HG03342 (cell line): ENCODE results near the gene RNLS.

Source experiments
- ATAC-seq: cut with Tn5 transposase; IDR thresholded peaks from one replicate; pipeline ENCODE4 v1.9.1; 2021; ENCODE audit warnings: mild to moderate bottlenecking, moderate library complexity; ENCODE audit not compliant: unreplicated experiment

Gene RNLS

DNA sequence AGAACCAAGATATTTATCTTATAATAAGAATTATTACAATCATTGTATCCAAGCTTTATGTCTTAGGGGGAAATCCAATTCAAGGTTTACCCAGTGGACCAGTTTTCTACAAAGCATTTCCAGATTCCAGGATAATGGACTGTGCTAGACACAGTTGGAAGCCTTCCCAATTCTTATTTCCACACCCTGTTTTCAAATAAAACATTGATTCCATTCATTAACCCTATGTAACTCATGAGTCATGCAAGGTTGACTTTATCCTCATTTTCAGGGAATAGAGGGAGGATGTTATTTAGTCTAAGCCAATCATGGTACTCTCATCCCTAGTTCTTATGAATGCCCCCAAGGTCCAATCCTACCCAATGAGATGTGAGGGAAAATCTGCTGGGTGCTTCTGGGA lies 145.7 kb downstream of the RNLS start:
- no peak for ATAC-seq

DNA sequence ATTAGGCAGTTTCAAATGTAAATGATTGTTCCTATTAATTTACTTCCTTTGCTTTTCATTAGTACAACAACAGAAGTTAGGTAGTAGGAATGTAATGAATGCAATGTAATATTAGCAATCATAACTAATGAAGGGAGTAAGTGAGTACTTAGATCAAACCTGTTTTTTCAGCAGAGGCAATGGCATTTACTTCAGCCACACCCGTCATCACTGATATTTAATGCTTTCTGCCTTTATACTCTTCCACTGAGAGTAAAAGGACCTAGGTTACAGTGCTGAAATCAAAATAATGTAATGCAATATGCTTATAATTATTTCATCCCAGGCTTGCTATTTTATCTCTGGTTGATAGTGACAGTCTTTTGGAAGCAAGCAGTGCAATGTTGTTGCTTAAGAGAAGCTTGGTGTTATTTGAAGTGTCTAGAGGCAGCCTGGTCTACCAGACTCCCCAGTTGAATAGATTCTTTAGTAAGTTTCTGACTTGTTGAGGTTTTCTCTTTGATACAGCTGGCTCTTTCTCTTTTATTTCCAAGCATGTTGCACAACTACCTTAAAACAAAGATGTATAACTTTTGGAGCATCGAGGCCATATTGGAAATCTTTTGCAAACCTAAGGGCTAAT lies 149.4 kb downstream of the RNLS start:
- ATAC-seq = no peak

DNA sequence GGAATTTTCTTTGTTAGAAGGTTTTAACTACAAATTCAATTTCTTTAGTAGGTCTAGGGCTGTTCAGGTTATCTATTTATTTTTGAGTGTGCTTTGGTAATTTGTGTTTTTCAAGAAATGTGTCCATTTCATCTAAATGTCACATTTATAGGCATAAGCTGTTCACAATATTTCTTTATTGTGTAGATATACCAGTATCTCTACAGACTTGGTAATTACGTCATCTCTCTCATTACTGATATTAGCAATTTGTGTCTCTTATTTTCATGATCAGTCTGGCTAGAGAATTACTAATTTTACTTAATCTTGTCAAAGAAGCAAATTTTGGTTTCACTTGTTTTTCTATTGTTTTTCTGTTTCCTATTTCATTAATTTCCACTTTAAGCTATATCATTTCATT lies 152.0 kb downstream of the RNLS start:
- no peak for ATAC-seq

DNA sequence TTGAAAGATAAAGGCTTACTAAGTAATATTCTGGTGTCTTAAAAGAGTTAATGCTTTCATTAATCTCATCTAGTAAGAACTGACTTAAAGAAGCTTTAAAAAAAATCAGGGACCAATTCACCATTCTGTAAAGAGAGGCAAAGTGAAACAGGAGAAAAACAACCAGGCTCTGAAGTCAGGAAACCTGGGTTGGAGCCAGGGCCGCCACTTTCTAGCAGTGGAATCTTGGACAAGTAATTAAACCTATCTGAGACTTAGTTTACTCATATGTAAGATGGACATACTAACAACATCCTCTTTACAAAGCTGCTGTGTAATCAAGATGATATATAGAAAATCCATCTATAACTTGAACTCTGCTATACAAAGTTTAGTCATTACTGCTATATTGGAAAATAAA lies 154.1 kb downstream of the RNLS start:
- no peak for ATAC-seq

DNA sequence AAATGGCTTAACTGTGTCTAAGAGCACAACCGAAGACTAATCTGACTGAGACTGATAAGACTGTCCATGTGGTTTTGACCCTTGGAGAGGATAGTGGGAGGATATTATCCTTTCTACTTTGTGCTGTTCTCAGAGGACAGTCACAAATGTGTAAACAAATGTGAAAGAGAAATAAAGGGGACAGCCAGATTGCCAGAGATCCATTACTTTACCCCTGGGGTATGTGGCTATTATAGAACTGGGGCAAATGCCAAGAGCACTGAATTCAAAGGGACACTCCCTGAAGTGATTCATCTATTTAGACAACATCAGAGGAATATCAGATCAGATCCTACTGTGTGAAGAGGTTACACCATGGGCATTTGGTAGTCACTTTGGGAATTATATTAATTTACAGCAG lies 154.7 kb downstream of the RNLS start:
- ATAC-seq = no peak

DNA sequence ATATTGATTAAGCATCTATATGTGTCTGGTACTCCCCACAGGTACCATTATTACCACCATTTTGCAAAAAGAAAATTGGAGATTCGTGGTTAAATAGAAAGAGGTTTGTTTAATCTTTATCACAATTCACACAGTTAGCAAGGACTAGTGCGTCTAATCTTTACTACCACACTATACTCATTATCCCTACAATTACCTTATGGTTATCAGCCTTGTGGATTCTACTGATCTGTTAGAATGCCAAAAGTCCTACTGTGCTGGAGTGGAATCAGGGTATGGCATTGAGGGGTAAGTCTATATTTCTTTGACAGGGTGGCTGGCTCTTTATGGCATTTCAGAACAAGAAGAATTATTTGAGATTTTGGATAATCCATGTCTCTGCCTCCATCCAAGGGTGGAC lies 156.1 kb downstream of the RNLS start:
- no peak for ATAC-seq

DNA sequence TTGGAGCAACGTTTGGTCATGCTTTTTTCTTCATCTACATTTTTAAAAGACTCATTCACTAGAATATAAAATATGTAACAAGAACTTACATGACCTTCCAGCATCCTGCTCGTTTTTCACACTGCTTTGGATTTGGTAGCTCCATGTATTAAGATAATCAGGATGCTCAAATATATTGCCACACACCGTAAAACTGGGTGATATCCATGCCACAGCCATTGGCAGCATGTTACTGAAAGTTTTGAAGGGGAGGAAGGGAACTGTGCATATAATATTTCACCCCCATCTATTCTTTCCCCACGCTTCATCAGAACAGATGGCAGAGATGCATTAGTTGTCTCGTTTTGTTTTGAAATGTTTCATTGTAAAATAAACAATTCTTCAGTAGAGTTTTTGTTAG lies 158.2 kb downstream of the RNLS start:
- no peak for ATAC-seq

DNA sequence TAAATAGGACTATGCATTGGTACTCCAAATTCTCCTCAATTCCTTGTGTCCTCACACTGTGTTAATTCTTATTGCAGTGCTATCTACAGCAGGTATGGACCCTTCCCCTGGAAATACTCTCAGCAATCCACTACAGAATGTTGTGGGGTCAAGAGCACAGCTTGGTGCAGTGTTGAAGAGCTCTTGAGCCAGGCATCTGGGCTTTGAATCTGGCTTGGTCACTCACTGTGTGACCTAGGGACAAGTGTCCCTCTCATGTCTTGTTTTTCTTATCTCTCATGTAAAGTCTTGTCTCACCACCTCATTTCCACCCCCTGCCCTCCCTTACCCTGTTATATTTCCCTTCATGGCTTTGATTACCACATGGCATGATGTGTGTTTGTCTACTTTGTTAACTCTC lies 159.4 kb downstream of the RNLS start:
- ATAC-seq = no peak

DNA sequence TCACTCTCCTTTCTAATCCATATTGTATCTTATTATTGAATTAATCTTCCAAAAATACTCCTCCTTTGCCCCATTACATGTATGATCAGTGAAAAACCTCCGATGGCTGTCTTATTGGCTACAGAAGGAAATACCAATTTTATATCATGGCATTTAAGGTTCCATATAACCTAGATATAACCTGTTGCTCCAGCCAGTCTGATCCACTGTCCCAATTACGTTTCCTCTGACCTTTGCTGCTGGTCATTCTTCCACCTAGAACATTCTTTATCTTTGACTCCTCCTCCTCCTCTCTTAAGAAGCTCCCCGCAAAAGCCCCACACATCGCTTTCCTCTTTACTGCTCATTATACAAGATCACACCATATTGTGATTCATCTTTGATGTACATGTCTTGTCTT lies 161.5 kb downstream of the RNLS start:
- ATAC-seq = no peak

DNA sequence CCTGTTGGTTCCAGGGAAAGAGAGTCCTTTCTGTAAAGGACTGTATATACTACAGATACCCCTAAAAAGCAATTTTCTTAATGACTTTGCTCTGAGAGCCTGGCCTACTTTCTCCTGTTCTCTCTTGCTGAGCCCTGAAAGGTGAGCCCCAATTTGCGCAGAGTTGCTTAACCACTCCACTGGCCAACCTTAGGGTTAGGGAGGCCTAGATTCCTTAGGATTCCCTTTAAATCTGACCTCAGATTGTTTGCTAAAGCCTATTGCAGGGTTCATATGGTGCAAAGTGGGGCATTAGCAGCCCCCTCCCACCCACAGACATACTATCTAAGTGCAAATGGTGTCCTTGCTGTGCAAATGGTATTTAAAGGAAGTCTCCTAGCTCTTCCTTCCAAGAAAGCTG lies 164.2 kb downstream of the RNLS start:
- ATAC-seq = no peak

DNA sequence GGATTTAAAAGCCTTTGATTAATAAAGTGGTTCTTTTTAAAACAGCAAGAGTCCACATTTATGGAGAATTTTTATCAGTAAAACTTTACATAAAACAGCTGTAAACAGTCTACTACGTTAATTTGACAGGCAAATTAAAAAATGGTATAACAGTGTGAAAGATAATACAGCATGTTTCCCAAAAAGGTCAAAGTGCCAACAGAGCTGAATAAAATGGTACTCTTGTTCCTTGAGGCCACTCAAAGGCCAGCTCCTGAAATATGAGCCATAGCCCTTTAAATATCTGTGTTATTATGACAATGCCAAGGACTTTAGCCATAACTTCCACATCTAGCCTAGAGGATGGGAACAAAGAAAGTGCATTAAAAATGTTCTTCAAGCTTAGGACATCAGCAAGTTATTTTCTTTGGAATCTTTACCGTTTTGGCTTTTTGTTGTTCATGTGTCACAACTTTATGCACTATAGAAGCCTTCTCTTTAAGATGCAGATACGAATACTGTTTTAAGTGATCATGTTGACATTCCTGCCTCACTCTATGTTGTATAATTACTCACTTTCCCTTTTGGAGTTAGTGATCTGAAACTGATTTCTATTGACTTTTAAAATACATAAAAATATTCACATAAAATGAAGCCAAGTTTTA lies 165.6 kb downstream of the RNLS start:
- ATAC-seq = no peak

DNA sequence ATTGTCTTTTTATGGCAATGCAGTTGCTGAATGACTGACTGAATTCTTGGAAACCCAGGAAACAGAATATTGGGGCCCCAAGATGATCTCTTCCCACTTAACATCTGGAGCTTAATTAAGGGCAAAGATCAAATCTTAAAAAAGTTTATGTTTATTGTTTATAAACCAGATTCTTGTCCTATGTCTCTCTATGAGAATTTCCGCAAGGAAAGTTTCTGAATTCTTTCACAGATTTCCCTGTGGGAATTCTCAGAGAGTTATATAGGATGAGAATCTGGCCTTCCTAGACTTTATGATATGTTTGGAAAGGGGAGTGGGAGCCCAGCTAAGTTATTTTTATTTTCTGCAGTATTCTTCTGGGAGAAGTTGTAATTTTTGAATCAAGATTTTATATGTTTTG lies 166.3 kb downstream of the RNLS start:
- no peak for ATAC-seq

DNA sequence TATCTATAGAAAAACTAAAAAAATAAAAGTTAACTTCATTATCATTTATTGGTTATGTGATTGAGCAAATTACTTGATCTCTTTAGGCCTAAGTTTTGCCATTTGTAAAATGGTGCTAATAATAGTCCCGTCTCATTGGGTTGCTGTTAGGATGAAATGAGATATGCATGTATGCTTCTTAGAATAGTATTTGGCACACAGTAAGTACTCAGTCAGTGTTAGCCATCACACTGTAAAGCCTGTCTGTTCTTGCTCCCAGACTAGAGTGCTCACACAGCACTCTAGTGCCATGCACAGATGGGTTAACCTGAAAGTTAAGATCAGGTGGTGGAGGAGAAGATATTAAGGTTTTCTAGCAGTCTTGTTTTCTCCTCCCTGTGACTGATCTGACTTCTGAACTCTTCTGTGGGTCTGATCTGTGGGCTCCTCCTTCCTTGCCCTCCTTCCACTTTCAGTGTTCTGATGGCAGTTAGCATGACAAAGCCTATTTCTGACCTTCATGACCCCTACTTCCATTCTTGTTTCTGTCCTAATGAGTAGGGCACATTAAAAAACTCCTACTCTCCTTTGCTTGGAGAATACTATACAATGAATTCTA lies 167.5 kb downstream of the RNLS start:
- no peak for ATAC-seq

DNA sequence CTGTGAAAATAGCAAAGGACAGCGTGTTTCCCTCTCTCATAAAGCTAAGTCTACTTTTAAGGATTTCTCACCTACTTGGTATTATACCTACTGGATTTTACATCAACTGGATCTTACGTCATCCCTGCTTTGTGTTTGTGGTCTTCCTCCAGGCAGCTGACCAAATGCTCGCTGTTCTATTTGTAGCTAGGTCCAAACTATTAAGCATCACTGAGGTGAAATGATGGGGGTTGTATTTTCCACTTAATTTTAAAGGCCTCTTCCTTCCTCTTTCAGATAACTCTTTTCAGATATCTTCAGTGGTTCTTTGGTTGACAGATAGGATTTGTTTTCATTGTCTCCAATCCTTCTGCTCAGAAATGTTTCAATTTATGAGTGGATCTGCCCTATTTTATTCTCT lies 169.7 kb downstream of the RNLS start:
- no peak for ATAC-seq

DNA sequence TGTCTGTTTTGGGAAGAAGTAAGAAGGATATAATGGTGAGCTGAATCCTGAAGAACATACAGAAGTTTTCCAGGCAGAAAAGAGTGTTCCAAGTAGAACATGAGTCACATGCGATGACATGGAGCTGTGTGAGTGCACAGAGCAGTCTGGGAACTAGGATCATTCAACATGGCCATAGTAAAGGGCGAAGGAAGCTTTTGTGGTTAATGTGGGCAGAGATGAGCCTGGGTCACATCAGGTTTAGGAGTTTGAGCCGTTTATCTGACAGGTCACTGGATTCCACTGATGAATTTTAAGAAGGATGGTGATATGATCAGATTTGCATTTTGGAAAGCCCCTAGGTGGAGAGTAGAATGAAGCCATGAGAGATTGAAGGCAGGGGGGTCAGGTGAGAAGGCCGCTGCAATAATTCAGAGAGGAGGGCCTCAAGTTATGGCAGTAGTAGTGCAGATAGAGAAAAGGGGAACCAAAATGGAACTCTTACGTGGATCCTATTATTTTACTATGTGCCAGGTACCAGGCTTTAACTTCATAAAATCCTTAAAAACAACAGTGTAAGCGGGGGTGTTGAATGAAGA lies 171.3 kb downstream of the RNLS start:
- no peak for ATAC-seq

DNA sequence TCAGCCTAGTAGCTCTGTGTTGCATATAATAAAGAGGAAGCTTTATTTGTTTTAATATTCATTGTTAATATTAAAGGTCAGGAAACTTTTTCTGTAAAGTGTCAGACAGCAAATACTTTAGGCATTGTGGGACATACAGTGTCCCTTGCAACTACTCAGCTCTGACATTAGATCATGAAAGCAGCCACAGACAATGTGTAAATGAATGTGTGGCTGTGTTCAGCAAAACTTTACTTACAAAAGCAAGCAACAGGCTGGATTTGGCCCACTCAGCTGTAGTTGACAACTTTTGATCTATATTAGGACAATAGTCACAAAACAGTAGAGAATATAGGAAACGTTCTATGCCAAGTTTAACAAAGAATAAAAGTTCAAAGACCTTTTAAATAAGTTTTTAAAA lies 173.3 kb downstream of the RNLS start:
- no peak for ATAC-seq

DNA sequence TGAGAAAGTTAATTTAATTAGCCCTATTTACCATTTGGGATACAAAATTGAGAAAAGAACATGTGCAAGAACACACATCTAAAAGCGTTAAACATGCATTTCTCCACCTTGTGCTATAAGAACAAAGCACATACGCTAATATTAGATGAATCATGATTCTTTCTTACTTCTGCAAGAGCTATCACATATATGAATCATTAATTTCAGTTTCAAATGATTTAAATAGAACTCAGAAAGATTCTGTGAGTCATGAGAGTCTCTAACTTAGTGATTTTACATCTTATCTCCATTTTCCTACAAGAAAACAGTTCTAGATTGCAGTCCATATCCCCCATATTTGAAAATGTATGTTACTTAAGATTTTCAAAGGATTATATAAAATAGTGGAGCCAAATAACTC lies 173.9 kb downstream of the RNLS start:
- ATAC-seq = no peak

DNA sequence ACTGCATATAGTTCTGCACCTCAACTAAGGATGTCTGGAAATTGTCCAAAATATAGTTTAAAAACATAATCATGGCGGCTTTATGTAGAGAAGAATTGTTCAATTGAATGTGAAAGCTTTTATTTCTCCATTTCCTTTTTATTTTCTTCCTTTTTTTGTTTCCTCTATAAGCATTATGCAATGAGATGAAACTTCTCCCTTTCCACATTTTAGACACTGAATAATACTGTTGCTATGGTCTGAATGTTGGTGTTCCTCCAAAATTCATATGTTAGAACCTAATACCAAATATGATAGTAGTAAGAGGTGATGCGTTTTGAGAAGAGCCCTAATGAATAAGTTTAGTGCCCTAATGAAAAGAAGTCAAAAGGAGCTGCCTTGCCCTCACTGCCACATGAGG lies 175.0 kb downstream of the RNLS start:
- ATAC-seq = no peak

DNA sequence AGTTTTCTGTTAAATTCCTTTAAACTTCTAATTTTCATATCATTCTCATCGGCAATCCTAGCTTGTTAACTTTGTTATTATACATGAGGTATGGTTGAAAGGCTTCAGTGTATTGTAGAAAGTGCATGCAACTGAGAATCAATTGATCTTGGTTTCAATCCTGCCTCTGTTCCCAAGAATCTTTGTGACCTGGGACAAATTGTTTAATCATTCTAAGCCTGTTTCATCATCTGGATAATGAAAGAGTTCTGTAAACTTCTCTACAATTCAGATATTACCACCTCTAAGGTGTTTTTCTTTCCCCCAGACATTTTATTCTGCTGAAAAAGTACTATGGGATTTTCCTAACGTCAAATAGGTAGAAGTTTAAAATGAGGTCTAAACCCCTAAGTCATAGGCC lies 179.0 kb downstream of the RNLS start:
- no peak for ATAC-seq

DNA sequence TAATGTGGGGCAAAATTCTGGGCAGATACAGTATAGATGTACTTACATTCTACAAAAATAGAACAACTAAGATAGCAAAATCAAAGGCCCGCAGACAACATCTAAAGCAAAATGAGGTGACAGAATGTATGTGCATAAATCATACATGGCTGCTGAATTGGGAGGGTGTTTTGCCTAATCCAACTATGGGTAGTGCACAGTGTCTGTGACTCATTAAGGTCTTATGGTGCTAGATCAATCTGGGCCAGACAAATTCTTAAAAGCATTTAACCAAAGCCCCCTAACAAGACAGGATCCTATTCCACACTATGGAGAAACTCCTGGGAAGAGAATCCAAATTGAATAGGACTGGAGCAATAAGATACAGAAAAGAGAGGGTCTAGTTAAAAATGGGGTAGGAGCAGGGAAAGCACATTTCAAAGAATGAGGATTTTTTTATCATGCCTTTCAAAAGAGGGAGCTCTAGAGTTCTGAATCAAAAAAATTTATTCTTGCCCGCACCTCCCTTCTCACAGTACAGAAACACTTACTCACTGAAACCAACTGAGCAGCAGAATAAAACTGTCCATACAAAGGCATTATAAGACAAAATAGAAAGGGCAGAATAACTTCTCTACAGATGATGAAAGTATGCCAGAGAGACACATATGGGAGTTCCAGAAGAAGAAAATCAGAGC lies 181.3 kb downstream of the RNLS start:
- no peak for ATAC-seq

DNA sequence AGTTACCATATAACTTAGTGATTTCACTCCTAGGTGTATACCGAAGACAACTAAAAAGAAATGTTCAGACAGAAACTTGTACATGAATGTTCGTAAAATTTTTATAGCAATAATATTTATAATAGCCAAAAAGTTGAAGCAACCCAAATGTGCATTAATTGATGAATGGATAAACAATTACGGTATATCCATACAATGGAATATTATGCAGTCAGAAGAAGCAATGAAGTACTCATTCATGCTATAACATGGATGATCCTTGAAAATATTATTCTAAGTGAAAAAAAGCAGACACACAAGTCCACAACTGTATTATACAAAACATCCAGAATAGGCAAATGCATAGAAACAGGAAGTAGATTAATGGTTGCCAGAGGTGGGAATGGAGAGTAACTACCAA lies 183.9 kb downstream of the RNLS start:
- ATAC-seq = no peak

DNA sequence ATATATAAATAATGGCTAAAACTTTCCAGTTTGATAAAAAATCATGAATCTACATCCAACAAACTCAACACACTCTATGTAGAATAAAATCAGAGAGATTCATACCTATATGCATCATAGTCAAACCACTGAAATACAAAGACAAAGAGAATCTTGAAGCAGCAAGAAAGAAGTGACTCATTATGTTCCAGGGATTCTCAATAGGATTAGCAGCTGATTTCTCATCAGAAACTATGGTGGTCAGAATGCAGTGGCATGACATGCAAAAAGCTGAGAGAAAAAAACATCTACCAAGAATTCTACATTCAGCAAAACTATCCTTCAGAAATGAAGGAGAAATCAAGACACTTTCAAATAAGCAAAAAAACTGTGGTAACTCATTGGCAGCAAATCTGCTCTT lies 187.4 kb downstream of the RNLS start:
- no peak for ATAC-seq
